Smooth muscle cell (in vitro differentiated cells): ENCODE data around the gene DNAJB12. TPM values are rescaled to one million over a fixed set of nuclear protein-coding genes. Genes with fewer than 3 reads are reported as not detected.

Experiments
- DNase-seq: peaks from one replicate; lab custom pipeline; 2025; ENCODE audit not compliant: unreplicated experiment; lab: John Stamatoyannopoulos, UW
- H2AFZ ChIP-seq: fragments of 200-600 bp; sonication (generic); 2 replicates; pipeline ENCODE4 v1.6.0; 2016; ENCODE audit warnings: antibody characterized with exemption, low read depth, mild to moderate bottlenecking
- H3F3A ChIP-seq: fragments of 200-600 bp; sonication (generic); 2 replicates; pipeline ENCODE4 v1.6.0; 2017; ENCODE audit warnings: antibody characterized with exemption, low read depth
- H3K27ac ChIP-seq: fragments of 200-600 bp; sonication (generic); 2 replicates; pipeline ENCODE4 v1.5.1; 2016; ENCODE audit warnings: low read depth, mild to moderate bottlenecking
- H3K27me3 ChIP-seq: fragments of 200-600 bp; sonication (generic); 2 replicates; pipeline ENCODE4 v1.6.1; 2016; ENCODE audit warnings: low read depth, mild to moderate bottlenecking
- H3K36me3 ChIP-seq: fragments of 200-600 bp; sonication (generic); 2 replicates; pipeline ENCODE4 v1.5.1; 2016; ENCODE audit warnings: low read depth
- H3K4me1 ChIP-seq: fragments of 200-600 bp; sonication (generic); 2 replicates; pipeline ENCODE4 v1.5.1; 2016; ENCODE audit warnings: low read depth
- H3K4me2 ChIP-seq: fragments of 200-600 bp; sonication (generic); 2 replicates; pipeline ENCODE4 v1.6.0; 2016; ENCODE audit warnings: mild to moderate bottlenecking
- H3K4me3 ChIP-seq: fragments of 200-600 bp; sonication (generic); 2 replicates; pipeline ENCODE4 v1.5.1; 2016; ENCODE audit warnings: mild to moderate bottlenecking
- H3K79me2 ChIP-seq: fragments of 200-600 bp; sonication (generic); 2 replicates; pipeline ENCODE4 v1.6.0; 2016; ENCODE audit warnings: low read depth, mild to moderate bottlenecking
- H3K9ac ChIP-seq: fragments of 200-600 bp; sonication (generic); 2 replicates; pipeline ENCODE4 v1.6.0; 2016; ENCODE audit warnings: low read depth
- H3K9me3 ChIP-seq: fragments of 200-600 bp; sonication (generic); replicated peaks from 2 replicates; pipeline ENCODE4 v1.5.1; 2016; ENCODE audit warnings: low read depth
- H4K20me1 ChIP-seq: fragments of 200-600 bp; sonication (generic); 2 replicates; pipeline ENCODE4 v1.6.0; 2016; ENCODE audit warnings: low read depth
- CTCF ChIP-seq: fragments of 200-600 bp; sonication (generic); IDR thresholded peaks from 2 replicates; pipeline ENCODE4 v1.5.1; 2017; ENCODE audit warnings: borderline replicate concordance, mild to moderate bottlenecking, antibody characterized with exemption; ENCODE audit not compliant: insufficient read depth, poor library complexity, severe bottlenecking
- WGBS: methylation state at CpG from one replicate; pipeline ENCODE4 v1.1.7; 2016; ENCODE audit warnings: low lambda C conversion rate; 5-methylcytosine and 5-hydroxymethylcytosine counted together
- polyA plus RNA-seq: library from polyadenylated mRNA; unstranded; fragments of >200 nt; fragmentation: Nextera tagmentation; extraction: Ambion mirVana; gene quantifications from 2 replicates; pipeline ENCODE4 v1.2.1, GENCODE V29; 2016
- total RNA-seq: library from RNA; depleted of rRNA; stranded (reverse); fragments of >200 nt; gene quantifications from 2 replicates; pipeline ENCODE4 v1.2.3, GENCODE V29; 2014

DNAJB12 gene
- total and polyA plus RNA-seq, 2 experiments from 2014 or later: 12.5 to 24.5 TPM

GRCh38 chr10:72332423-72333111, 22.2 kb downstream of the DNAJB12 start:
- H3K4me1 ChIP-seq: peaks cover 44% of the 10 kb centered on the region
- peaks cover 8% of the 10 kb centered on the region for H3F3A ChIP-seq
- peak overlapping the region; percentile 65 for H3K4me2 ChIP-seq
- no peak overlapping the region for H2AFZ ChIP-seq
- WGBS: 53% methylated on average over 12 of the region's 12 CpGs
- H3K27ac ChIP-seq: no peak overlapping the region
- H3K36me3 ChIP-seq: no peaks in the 10 kb centered on the region
- H3K4me3 ChIP-seq: no peak overlapping the region
- H4K20me1 ChIP-seq: no peaks in the 10 kb centered on the region
- no peak for DNase-seq
- H3K9me3 ChIP-seq: no peaks in the 10 kb centered on the region
- TF ChIP-seq CTCF: no peak
- H3K27me3 ChIP-seq: no peaks in the 10 kb centered on the region
- H3K79me2 ChIP-seq: no peaks in the 10 kb centered on the region
- no peak overlapping the region for H3K9ac ChIP-seq

- peak overlapping the region; percentile 65 for H3K4me2 ChIP-seq
- H3K36me3 ChIP-seq: no peaks in the 10 kb centered on the region
- no peak overlapping the region for H3K4me3 ChIP-seq
- H3K79me2 ChIP-seq: no peaks in the 10 kb centered on the region
- H3K9me3 ChIP-seq: no peaks in the 10 kb centered on the region
- peaks cover 44% of the 10 kb centered on the region for H3K4me1 ChIP-seq
- H3K27ac ChIP-seq: no peak overlapping the region
- 28% methylated on average over 23 of the region's 27 CpGs for WGBS
- no peak for TF ChIP-seq CTCF
- no peak overlapping the region for H2AFZ ChIP-seq
- H4K20me1 ChIP-seq: no peaks in the 10 kb centered on the region
- no peak overlapping the region for H3K9ac ChIP-seq
- DNase-seq: peak; percentile 35
- H3K27me3 ChIP-seq: no peaks in the 10 kb centered on the region
- H3F3A ChIP-seq: peaks cover 8% of the 10 kb centered on the region
These were observed 22.9 kb downstream of the DNAJB12 start for GRCh38 chr10:72331575-72332422.

- no peaks in the 10 kb centered on the region for H3K9me3 ChIP-seq
- no peaks in the 10 kb centered on the region for H3K36me3 ChIP-seq
- no peaks in the 10 kb centered on the region for H3K27me3 ChIP-seq
- peaks cover 8% of the 10 kb centered on the region for H3F3A ChIP-seq
- H2AFZ ChIP-seq: no peak overlapping the region
- no peak overlapping the region for H3K9ac ChIP-seq
- H4K20me1 ChIP-seq: no peaks in the 10 kb centered on the region
- H3K4me3 ChIP-seq: no peak overlapping the region
- H3K4me2 ChIP-seq: no peak overlapping the region
- no peak for TF ChIP-seq CTCF
- WGBS: 93% methylated on average over 2 of the region's 2 CpGs
- H3K27ac ChIP-seq: no peak overlapping the region
- H3K79me2 ChIP-seq: no peaks in the 10 kb centered on the region
- DNase-seq: no peak
- peaks cover 50% of the 10 kb centered on the region for H3K4me1 ChIP-seq
These were observed 24.7 kb downstream of the DNAJB12 start for GRCh38 chr10:72330069-72330426.
